GM23248 (cell line): ENCODE measurements around the gene MIA2.

ENCODE experiments used
- EZH2 ChIP-seq: fragments of 200-600 bp; sonication (generic); IDR thresholded peaks from 2 replicates; pipeline ENCODE4 v1.6.1; 2018; ENCODE audit warnings: antibody characterized with exemption, mild to moderate bottlenecking; ENCODE audit not compliant: insufficient read depth, poor library complexity, severe bottlenecking
- EZH2phosphoT487 ChIP-seq: fragments of 200-600 bp; sonication (generic); IDR thresholded peaks from 2 replicates; pipeline ENCODE4 v1.6.1; 2018; ENCODE audit warnings: antibody characterized with exemption, moderate library complexity, mild to moderate bottlenecking, low read depth; ENCODE audit not compliant: insufficient read depth

DNA sequence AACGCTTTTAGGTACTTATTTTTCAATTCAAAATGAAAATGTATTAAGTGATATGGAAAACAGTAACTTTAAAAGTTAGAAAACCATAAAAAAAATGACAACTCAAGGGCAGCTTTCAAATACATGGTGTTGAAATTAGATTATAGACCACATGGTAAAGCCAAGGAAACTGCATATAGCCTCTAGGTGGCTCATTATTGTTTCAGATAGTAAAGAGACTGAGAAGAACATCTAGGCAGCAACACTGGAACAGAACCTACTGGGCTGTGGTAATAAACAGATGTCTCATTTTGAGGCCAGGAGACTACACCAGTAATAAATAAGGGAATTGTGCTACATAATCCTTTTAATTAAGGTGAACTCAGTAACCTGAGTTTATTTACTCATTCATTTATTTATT lies 185.6 kb downstream of the MIA2 start:
- TF ChIP-seq EZH2 (no peak), EZH2phosphoT487 (no peak)
